ES-I3 (cell line): ENCODE results near the gene TSGA10IP.

Experiments
- H3K36me3 ChIP-seq: 2 replicates; pipeline ENCODE4 v1.6.1; 2013; ENCODE audit warnings: mild to moderate bottlenecking, low read length, control low read depth, moderate library complexity; ENCODE audit not compliant: insufficient read depth
- H3K4me1 ChIP-seq: 2 replicates; pipeline ENCODE4 v1.6.1; 2013; ENCODE audit warnings: mild to moderate bottlenecking, control low read depth, low read length; ENCODE audit not compliant: insufficient read depth
- H3K9ac ChIP-seq: 2 replicates; pipeline ENCODE4 v1.6.1; 2013; ENCODE audit warnings: low read depth, mild to moderate bottlenecking, low read length, moderate library complexity
- H3K9me3 ChIP-seq: 2 replicates; pipeline ENCODE4 v1.6.1; 2013; ENCODE audit warnings: mild to moderate bottlenecking, low read length, moderate library complexity; ENCODE audit not compliant: control insufficient read depth, insufficient read depth

Gene TSGA10IP

DNA sequence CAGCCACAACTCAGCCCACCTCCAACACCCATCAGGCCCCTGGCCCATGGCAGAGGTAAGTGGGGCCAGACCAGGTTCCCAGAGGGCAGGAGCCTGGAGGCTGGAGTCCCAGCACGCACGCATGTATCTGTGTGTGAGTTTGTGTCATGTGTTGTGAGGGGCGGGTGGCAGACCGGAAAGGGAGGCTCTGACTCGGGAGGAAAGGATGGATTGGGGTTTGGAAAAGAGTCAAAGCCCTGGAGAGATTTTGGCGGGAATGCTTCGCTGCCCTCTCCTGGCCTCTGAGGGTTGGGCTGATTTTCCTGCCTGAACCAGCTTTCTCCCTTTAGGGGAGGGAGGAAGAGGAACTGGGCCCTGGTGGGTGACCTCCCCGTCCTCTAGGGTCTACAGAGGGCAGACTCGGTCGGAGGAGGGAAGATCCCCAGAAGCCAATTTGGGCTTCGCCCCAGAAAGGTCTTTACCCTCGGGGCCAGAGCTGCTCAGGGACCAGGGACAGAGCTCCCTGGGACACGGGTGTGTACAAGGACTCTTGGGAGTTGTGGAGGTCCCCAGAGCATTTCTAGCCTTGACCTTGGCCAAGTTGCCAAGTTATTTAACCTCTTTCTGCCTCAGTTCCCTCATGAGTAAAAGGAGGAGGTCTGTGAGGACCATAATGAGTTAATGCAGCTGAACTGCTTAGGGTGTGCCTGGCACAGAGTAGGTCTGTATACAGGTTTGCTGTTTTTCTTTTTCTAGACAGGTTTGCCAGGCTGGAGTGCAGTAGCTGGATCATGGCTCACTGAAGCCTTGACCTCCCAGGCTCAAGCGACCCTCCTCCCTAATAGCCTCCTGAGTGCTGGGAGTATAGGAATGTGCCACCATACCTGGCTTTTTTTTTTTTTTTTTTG is 33.4 kb upstream of the TSGA10IP start:
- no peak overlapping the region for H3K9ac ChIP-seq
- no peaks in the 10 kb centered on the region for H3K9me3 ChIP-seq
- no peaks in the 10 kb centered on the region for H3K36me3 ChIP-seq
- peaks cover 27% of the 10 kb centered on the region; the same call in 1 of the 2 replicates for H3K4me1 ChIP-seq

DNA sequence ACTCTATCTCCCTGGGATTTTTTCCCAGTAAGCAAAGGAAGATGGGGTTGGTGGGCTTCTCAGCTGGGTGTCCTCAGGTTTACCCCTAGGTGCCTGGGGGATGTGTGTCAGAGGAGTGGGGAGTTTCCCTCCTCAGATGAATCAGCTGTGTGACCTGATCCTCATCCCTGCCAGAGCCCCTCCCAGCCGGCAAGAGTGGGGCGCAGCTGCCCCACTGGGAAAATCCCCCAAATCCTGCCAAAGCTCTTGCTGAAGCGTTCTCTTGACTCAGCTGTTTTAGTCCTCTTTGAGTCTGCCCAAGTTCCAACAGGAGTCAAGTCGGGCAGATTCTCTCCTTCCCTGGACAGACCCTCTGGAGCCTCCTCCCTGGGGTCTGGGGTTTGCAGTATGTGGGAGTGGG is 32.4 kb upstream of the TSGA10IP start:
- Histone ChIP-seq H3K9ac (no peak overlapping the region), H3K4me1 (peaks cover 27% of the 10 kb centered on the region; the same call in 1 of the 2 replicates), H3K36me3 (no peaks in the 10 kb centered on the region), H3K9me3 (no peaks in the 10 kb centered on the region)

- Histone ChIP-seq H3K9ac (peak overlapping the region; percentile 28; the same call in 1 of the 2 replicates), H3K4me1 (peaks cover 27% of the 10 kb centered on the region; the same call in 1 of the 2 replicates), H3K9me3 (no peaks in the 10 kb centered on the region), H3K36me3 (no peaks in the 10 kb centered on the region)
Observed at GRCh38 chr11:65915101-65915820, 30.0 kb upstream of the TSGA10IP start.

DNA sequence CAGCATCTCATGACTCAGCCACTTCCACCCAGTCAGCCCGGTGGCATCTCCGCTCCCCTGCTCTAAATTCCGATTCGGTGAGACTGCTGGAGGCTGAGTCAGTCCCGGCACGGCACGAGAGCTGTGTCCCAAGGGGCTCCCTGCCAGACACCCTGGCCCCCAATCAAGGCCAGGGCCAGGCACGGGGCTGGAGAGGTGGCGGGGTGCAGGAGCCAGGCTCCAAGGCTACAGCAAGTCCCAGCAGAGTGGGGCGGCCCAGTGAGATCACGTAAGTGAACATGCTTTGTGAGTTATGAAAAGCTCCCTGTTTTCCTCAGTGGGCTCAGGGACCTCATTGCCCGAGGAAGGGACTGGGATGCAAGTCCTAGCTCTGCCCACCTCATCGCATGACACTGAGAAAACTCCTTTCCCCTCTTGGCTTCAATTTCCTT is 29.4 kb upstream of the TSGA10IP start:
- peak overlapping the region; percentile 40 for H3K9ac ChIP-seq
- peaks cover 27% of the 10 kb centered on the region; the same call in 1 of the 2 replicates for H3K4me1 ChIP-seq
- H3K36me3 ChIP-seq, result no peaks in the 10 kb centered on the region
- no peaks in the 10 kb centered on the region for H3K9me3 ChIP-seq

DNA sequence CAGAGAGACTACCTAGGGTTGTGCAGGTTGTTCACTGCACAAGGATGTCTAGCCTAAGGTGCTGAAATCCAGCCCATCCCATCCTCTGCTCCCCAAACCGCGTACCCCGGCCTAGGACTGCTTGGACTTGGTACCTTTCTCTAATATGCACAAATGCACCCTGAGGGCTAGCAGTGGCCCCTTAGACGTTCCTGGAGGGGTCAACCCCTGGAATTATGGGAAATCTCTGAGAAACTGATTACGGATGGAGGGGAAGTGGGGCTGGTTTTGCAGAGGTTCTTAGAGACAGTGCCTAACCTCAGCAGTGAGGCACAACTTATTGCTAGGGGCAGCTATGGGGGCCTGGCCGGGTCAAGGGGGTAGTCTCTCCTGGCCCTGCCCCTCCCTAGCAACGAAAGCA is 28.9 kb upstream of the TSGA10IP start:
- Histone ChIP-seq H3K36me3 (no peaks in the 10 kb centered on the region), H3K9ac (peak overlapping the region; percentile 40), H3K4me1 (peaks cover 27% of the 10 kb centered on the region; the same call in 1 of the 2 replicates), H3K9me3 (no peaks in the 10 kb centered on the region)

GRCh38 chr11:65917077-65917433 is 28.2 kb upstream of the TSGA10IP start:
- Histone ChIP-seq H3K9ac (no peak overlapping the region), H3K4me1 (peaks cover 23% of the 10 kb centered on the region; the same call in 1 of the 2 replicates), H3K9me3 (no peaks in the 10 kb centered on the region), H3K36me3 (no peaks in the 10 kb centered on the region; the same call in 1 of the 2 replicates)

DNA sequence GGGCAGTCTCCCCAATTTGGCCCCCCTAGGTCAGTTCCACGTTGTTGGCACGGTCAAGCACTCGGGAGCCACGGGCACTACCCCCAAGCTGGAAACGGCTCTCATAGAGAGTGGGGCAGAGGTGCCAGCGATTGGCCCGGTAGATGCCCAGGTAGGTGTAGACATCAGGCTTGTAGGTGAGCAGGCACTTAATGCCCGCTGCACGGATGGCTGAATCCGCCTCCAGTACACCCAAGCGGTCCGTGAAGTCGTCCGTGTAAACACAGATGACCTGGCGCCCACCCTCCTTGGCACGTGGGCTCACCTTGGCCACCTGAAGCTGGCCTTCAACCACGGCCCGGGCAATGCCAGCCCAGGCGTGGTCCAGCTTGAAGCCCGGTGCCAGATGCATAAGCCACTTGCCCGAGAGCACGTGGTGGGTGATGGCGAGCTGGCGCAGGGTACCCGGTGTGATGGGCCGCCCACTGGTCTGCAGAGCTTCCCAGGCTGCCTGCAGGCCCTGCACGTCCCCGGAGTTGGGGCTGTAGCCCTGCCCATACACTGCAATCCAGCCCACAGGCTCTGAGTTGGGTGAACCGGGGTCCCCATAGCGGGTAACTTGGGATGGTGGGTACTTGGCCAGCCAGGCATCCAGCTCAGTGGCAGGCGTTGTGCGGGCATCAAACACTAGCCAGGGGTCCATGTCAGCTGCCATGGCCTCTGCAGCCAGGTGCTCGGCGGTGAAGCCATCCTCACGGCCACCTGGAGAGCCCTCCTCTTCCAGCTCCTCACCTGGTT is 27.7 kb upstream of the TSGA10IP start:
- Histone ChIP-seq H3K9ac (peak overlapping the region; percentile 95; the same call in 1 of the 2 replicates), H3K9me3 (no peaks in the 10 kb centered on the region), H3K36me3 (no peaks in the 10 kb centered on the region; the same call in 1 of the 2 replicates), H3K4me1 (peaks cover 19% of the 10 kb centered on the region; the same call in 1 of the 2 replicates)

- H3K4me1 ChIP-seq, result peaks cover 11% of the 10 kb centered on the region; the same call in 1 of the 2 replicates
- H3K9ac ChIP-seq, result peak within 1 kb of the TSS; percentile 95
- H3K36me3 ChIP-seq, result no peaks in the 10 kb centered on the region; the same call in 1 of the 2 replicates
- H3K9me3 ChIP-seq, result no peaks in the 10 kb centered on the region
Observed at GRCh38 chr11:65918211-65919140, 26.8 kb upstream of the TSGA10IP start, which contains the start of gene C11orf68. Gene C11orf68 (minus strand): TSS chr11:65919062. CDS start chr11:65919031, 31 bp downstream.

GRCh38 chr11:65919141-65919572 is 26.1 kb upstream of the TSGA10IP start, which contains the start of gene DRAP1:
Gene DRAP1 (plus strand): TSS chr11:65919426. CDS start chr11:65919502, 76 bp downstream.
- Histone ChIP-seq H3K9me3 (no peaks in the 10 kb centered on the region), H3K4me1 (peaks cover 11% of the 10 kb centered on the region; the same call in 1 of the 2 replicates), H3K9ac (peak within 1 kb of the TSS; percentile 95), H3K36me3 (no peaks in the 10 kb centered on the region; the same call in 1 of the 2 replicates)

- H3K9me3 ChIP-seq, result no peaks in the 10 kb centered on the region
- H3K9ac ChIP-seq, result peak overlapping the region; percentile 68
- H3K4me1 ChIP-seq, result peaks cover 11% of the 10 kb centered on the region; the same call in 1 of the 2 replicates
- no peaks in the 10 kb centered on the region; the same call in 1 of the 2 replicates for H3K36me3 ChIP-seq
Observed at GRCh38 chr11:65919573-65920371, 25.5 kb upstream of the TSGA10IP start.

- Histone ChIP-seq H3K4me1 (peaks cover 11% of the 10 kb centered on the region; the same call in 1 of the 2 replicates), H3K9ac (peak overlapping the region; percentile 68; the same call in 1 of the 2 replicates), H3K36me3 (no peaks in the 10 kb centered on the region; the same call in 1 of the 2 replicates), H3K9me3 (no peaks in the 10 kb centered on the region)
Observed at GRCh38 chr11:65920372-65920802, 24.9 kb upstream of the TSGA10IP start.

GRCh38 chr11:65921033-65921555 is 24.2 kb upstream of the TSGA10IP start:
- H3K9ac ChIP-seq, result no peak overlapping the region
- no peaks in the 10 kb centered on the region; the same call in 1 of the 2 replicates for H3K36me3 ChIP-seq
- peaks cover 8% of the 10 kb centered on the region; the same call in 1 of the 2 replicates for H3K4me1 ChIP-seq
- no peaks in the 10 kb centered on the region for H3K9me3 ChIP-seq
